Mammary epithelial cell (primary cell): Measurements from ENCODE around the gene TMEM248.

ENCODE experiments used
- EZH2 ChIP-seq: IDR thresholded peaks from 2 replicates; pipeline ENCODE4 v1.6.1; 2012; ENCODE audit warnings: low read length, inconsistent platforms, borderline replicate concordance
- TF ChIP-seq, protein P1 (sequence below), 2 donors: IDR thresholded peaks in 1 of 2; conservative IDR thresholded peaks in 1 of 2; 2 replicates each; pipeline ENCODE4 v1.5.1; 2011 to 2012; ENCODE audit warnings: inconsistent platforms in 2 of 2, low read length in 2 of 2, mild to moderate bottlenecking in 2 of 2, control low read depth in 1 of 2, low read depth in 1 of 2; ENCODE audit not compliant: insufficient read depth in 1 of 2; ENCODE audit errors: extremely low read depth in 1 of 2

DNA sequence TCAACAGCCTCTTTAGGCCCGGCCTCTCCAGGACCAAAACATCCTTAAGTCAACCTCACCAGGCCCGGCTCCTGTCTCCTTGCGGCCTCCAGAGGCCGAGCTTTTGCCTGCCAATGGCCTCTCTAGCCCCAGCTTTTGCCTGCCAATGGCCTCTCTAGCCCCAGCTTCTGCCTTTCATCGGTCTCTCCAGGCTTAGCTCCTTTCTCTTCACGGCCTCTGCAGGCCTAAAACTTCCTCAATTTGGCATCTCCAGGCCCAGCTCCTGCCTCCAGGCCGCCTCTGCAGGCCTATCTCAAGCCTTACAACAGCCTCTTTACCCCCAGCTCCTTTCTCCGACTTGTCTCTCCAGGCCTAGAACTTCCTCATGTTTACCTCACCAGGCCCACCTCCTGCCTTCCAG, 15.7 kb upstream of the TMEM248 start:
- TF ChIP-seq, protein P1, sequence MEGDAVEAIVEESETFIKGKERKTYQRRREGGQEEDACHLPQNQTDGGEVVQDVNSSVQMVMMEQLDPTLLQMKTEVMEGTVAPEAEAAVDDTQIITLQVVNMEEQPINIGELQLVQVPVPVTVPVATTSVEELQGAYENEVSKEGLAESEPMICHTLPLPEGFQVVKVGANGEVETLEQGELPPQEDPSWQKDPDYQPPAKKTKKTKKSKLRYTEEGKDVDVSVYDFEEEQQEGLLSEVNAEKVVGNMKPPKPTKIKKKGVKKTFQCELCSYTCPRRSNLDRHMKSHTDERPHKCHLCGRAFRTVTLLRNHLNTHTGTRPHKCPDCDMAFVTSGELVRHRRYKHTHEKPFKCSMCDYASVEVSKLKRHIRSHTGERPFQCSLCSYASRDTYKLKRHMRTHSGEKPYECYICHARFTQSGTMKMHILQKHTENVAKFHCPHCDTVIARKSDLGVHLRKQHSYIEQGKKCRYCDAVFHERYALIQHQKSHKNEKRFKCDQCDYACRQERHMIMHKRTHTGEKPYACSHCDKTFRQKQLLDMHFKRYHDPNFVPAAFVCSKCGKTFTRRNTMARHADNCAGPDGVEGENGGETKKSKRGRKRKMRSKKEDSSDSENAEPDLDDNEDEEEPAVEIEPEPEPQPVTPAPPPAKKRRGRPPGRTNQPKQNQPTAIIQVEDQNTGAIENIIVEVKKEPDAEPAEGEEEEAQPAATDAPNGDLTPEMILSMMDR (conservative IDR thresholded peaks at IDR 0.05 in 1 of 2, IDR thresholded peaks at IDR 0.05 in 1 of 2; ENCODE audit: extremely low read depth in 1 of 2, insufficient read depth in 1 of 2, low read depth in 1 of 2, low read length in 2 of 2): no peak
- no peak for TF ChIP-seq EZH2
